SKM-1 treated with dmso at 0.1 percent for 144 hours (cell line): ENCODE data around the gene PSG4.
"Not testable (repeated sequence)": the region's sequence is repeated elsewhere in the genome, so short reads cannot be mapped to it uniquely, and the experiment has no call there.

ENCODE experiments used
- DNase-seq: peaks from one replicate; lab custom pipeline; 2025; ENCODE audit not compliant: unreplicated experiment; lab: John Stamatoyannopoulos, UW

Gene PSG4

GRCh38 chr19:43205471-43206105 lies at the start of gene PSG4:
TSS of gene PSG4 (minus strand) at chr19:43205638. CDS start at chr19:43205536, 102 bp downstream.
- DNase-seq = not testable (repeated sequence)

GRCh38 chr19:43251428-43251827 lies 46.0 kb upstream of the PSG4 start:
- not testable (repeated sequence) for DNase-seq

- DNase-seq = not testable (repeated sequence)
These were observed 44.9 kb upstream of the PSG4 start for GRCh38 chr19:43250296-43250695.

- not testable (repeated sequence) for DNase-seq
These were observed 43.2 kb upstream of the PSG4 start for GRCh38 chr19:43248635-43249002.

- DNase-seq = not testable (repeated sequence)
These were observed 41.9 kb upstream of the PSG4 start for GRCh38 chr19:43247243-43247880.

- DNase-seq = not testable (repeated sequence)
These were observed 40.4 kb upstream of the PSG4 start for GRCh38 chr19:43245848-43246247.

GRCh38 chr19:43242211-43242610 lies 36.8 kb upstream of the PSG4 start:
- DNase-seq = not testable (repeated sequence)

GRCh38 chr19:43238213-43238612 lies 32.8 kb upstream of the PSG4 start:
- not testable (repeated sequence) for DNase-seq

GRCh38 chr19:43235686-43236085 lies 30.2 kb upstream of the PSG4 start:
- DNase-seq = not testable (repeated sequence)

- no peak for DNase-seq
These were observed 23.9 kb upstream of the PSG4 start for GRCh38 chr19:43229315-43229714.

- DNase-seq = not testable (repeated sequence)
These were observed 23.3 kb upstream of the PSG4 start for GRCh38 chr19:43228730-43229129.

GRCh38 chr19:43226986-43227385 lies 21.5 kb upstream of the PSG4 start:
- not testable (repeated sequence) for DNase-seq

GRCh38 chr19:43224855-43225253 lies 19.4 kb upstream of the PSG4 start:
- no peak for DNase-seq

GRCh38 chr19:43224201-43224854 lies 18.9 kb upstream of the PSG4 start:
- not testable (repeated sequence) for DNase-seq

- not testable (repeated sequence) for DNase-seq
These were observed 16.5 kb upstream of the PSG4 start for GRCh38 chr19:43221891-43222290.

GRCh38 chr19:43219136-43219535 lies 13.7 kb upstream of the PSG4 start:
- not testable (repeated sequence) for DNase-seq

- DNase-seq = not testable (repeated sequence)
These were observed 10.4 kb upstream of the PSG4 start for GRCh38 chr19:43215881-43216280.

- no peak for DNase-seq
These were observed 2.6 kb upstream of the PSG4 start for GRCh38 chr19:43207991-43208390.

GRCh38 chr19:43207174-43207573 lies 1.7 kb upstream of the PSG4 start:
- not testable (repeated sequence) for DNase-seq

- not testable (repeated sequence) for DNase-seq
These were observed 1.8 kb downstream of the PSG4 start for GRCh38 chr19:43203611-43204010.

- not testable (repeated sequence) for DNase-seq
These were observed 3.5 kb downstream of the PSG4 start for GRCh38 chr19:43201891-43202290.

- DNase-seq = not testable (repeated sequence)
These were observed 4.1 kb downstream of the PSG4 start for GRCh38 chr19:43201337-43201801.
